H1 (cell line): ENCODE measurements around the gene RASSF3. TPM values are rescaled to one million over a fixed set of nuclear protein-coding genes. Genes with fewer than 3 reads are reported as not detected.
A peak's percentile ranks its signal among the peaks of the same experiment; 100 is the strongest.

Experiments
- CTCF ChIA-PET: fragments of 300-600 bp; sonication (Branson Sonifier 250); formaldehyde crosslinking; loops from one replicate; lab custom pipeline; 2021; ENCODE audit not compliant: partially characterized antibody; lab: Charles Lee
- POLR2A ChIA-PET: fragments of 300-600 bp; sonication (Branson Sonifier 250); formaldehyde crosslinking; loops from one replicate; lab custom pipeline; 2021; ENCODE audit warnings: inconsistent platforms; ENCODE audit not compliant: partially characterized antibody; lab: Charles Lee
- DNase-seq, 2 experiments: peaks; one replicate each; pipeline versions ENCODE4 v3.0.0 to v3.0.0-alpha.2; 2010 to 2022; ENCODE audit warnings: low spot score in 2 of 2, low read depth in 1 of 2, mixed read lengths in 1 of 2
- FAIRE-seq: peaks from 2 replicates; lab custom pipeline; 2011; peaks lifted over from hg19 to GRCh38; lab: Jason Lieb, UNC
- H2AFZ ChIP-seq: 2 replicates; pipeline ENCODE4 v1.8.1; 2012; ENCODE audit warnings: low read length, inconsistent platforms
- H2AK5ac ChIP-seq: 2 replicates; pipeline ENCODE4 v1.6.1; 2013; ENCODE audit warnings: low read depth, low read length
- H2BK120ac ChIP-seq: replicated peaks from 2 replicates; pipeline ENCODE3; 2013; ENCODE audit warnings: low read depth, low read length, inconsistent platforms
- H2BK12ac ChIP-seq: 2 replicates; pipeline ENCODE4 v1.6.1; 2013; ENCODE audit warnings: low read depth, low read length
- H2BK15ac ChIP-seq: 2 replicates; pipeline ENCODE4 v1.6.1; 2013; ENCODE audit warnings: low read length
- H2BK20ac ChIP-seq: 2 replicates; pipeline ENCODE4 v1.6.1; 2013; ENCODE audit warnings: low read length
- H2BK5ac ChIP-seq: 2 replicates; pipeline ENCODE4 v1.6.1; 2013; ENCODE audit warnings: low read depth, low read length
- H3K14ac ChIP-seq: 2 replicates; pipeline ENCODE4 v1.6.1; 2013; ENCODE audit warnings: inconsistent platforms; ENCODE audit not compliant: insufficient read length
- H3K18ac ChIP-seq: 2 replicates; pipeline ENCODE4 v1.6.1; 2013; ENCODE audit warnings: low read length; ENCODE audit errors: extremely low read depth
- H3K23ac ChIP-seq: 2 replicates; pipeline ENCODE4 v1.6.1; 2013; ENCODE audit warnings: inconsistent platforms; ENCODE audit not compliant: insufficient read length
- H3K23me2 ChIP-seq: 2 replicates; pipeline ENCODE4 v1.6.1; 2013; ENCODE audit warnings: low read depth, low read length
- H3K27ac ChIP-seq: 2 replicates; pipeline ENCODE4 v1.6.1; 2011; ENCODE audit warnings: low read depth, low read length, inconsistent platforms
- H3K27me3 ChIP-seq, 4 experiments: replicated peaks in 1 of 4; 1 replicate in 1 of 4; 2 replicates in 3 of 4; pipeline versions ENCODE4 v1.6.1 to v1.8.1; 2011 to 2013; ENCODE audit warnings: low read length in 3 of 4, mild to moderate bottlenecking in 3 of 4, inconsistent platforms in 2 of 4, mixed read lengths in 2 of 4, moderate library complexity in 1 of 4; ENCODE audit not compliant: control insufficient read depth in 3 of 4, insufficient read depth in 3 of 4; ENCODE audit errors: extremely low read depth in 1 of 4
- H3K36me3 ChIP-seq, 4 experiments: 2 replicates each; pipeline versions ENCODE4 v1.6.1 to v1.8.1; 2011 to 2013; ENCODE audit warnings: mild to moderate bottlenecking in 4 of 4, low read length in 3 of 4, moderate library complexity in 2 of 4, control low read depth in 1 of 4, inconsistent platforms in 1 of 4; ENCODE audit not compliant: insufficient read depth in 4 of 4, control insufficient read depth in 2 of 4
- H3K4ac ChIP-seq: replicated peaks from 2 replicates; pipeline ENCODE3; 2013; ENCODE audit warnings: low read length, low read depth, mixed read lengths, inconsistent platforms; ENCODE audit not compliant: insufficient read length
- H3K4me1 ChIP-seq, 4 experiments: replicated peaks in 1 of 4; 1 replicate in 1 of 4; 2 replicates in 3 of 4; pipeline versions ENCODE4 v1.6.1 to v1.8.1; 2011 to 2013; ENCODE audit warnings: low read length in 3 of 4, inconsistent platforms in 2 of 4, mixed read lengths in 1 of 4; ENCODE audit not compliant: insufficient read depth in 4 of 4, control insufficient read depth in 3 of 4
- H3K4me2 ChIP-seq, 2 experiments: 2 replicates each; pipeline versions ENCODE4 v1.6.1 to v1.8.1; 2011 to 2013; ENCODE audit warnings: low read depth in 2 of 2, low read length in 2 of 2, control low read depth in 1 of 2, inconsistent platforms in 1 of 2, mild to moderate bottlenecking in 1 of 2; ENCODE audit not compliant: insufficient read depth in 1 of 2
- H3K4me3 ChIP-seq, 4 experiments: fragments of 200-600, 300-600 bp in 1 of 4; sonication (generic), shearing (Covaris generic), sonication (Bioruptor Twin) in 1 of 4; 2 replicates each; pipeline versions ENCODE4 v1.5.1 to v1.8.1; 2011 to 2016; ENCODE audit warnings: low read length in 4 of 4, low read depth in 3 of 4, control low read depth in 2 of 4, inconsistent platforms in 2 of 4, mild to moderate bottlenecking in 2 of 4, mixed read lengths in 1 of 4, moderate library complexity in 1 of 4; ENCODE audit not compliant: insufficient read depth in 2 of 4; ENCODE audit errors: extremely low read depth in 1 of 4
- H3K56ac ChIP-seq: replicated peaks from 2 replicates; pipeline ENCODE3; 2013; ENCODE audit warnings: low read depth, mild to moderate bottlenecking, mixed read lengths, low read length, inconsistent platforms; ENCODE audit not compliant: insufficient read length
- H3K79me1 ChIP-seq: 2 replicates; pipeline ENCODE4 v1.6.1; 2013; ENCODE audit warnings: low read depth, low read length, control low read depth
- H3K79me2 ChIP-seq, 2 experiments: 2 replicates each; pipeline versions ENCODE4 v1.6.1 to v1.8.1; 2012 to 2013; ENCODE audit warnings: low read length in 2 of 2, mild to moderate bottlenecking in 2 of 2, inconsistent platforms in 1 of 2; ENCODE audit not compliant: insufficient read depth in 2 of 2, control insufficient read depth in 1 of 2
- H3K9ac ChIP-seq, 4 experiments: replicated peaks in 1 of 4; 1 replicate in 1 of 4; 2 replicates in 3 of 4; pipeline versions ENCODE4 v1.6.1 to v1.8.1; 2011 to 2013; ENCODE audit warnings: low read depth in 3 of 4, low read length in 3 of 4, control low read depth in 2 of 4, mild to moderate bottlenecking in 2 of 4, moderate library complexity in 2 of 4, inconsistent platforms in 1 of 4; ENCODE audit errors: extremely low read depth in 1 of 4
- H3K9me3 ChIP-seq, 2 experiments: 2 replicates each; pipeline versions ENCODE4 v1.6.1 to v1.8.1; 2012 to 2013; ENCODE audit warnings: mild to moderate bottlenecking in 2 of 2, moderate library complexity in 2 of 2, control low read depth in 1 of 2, inconsistent platforms in 1 of 2, low read depth in 1 of 2, low read length in 1 of 2, mixed read lengths in 1 of 2; ENCODE audit not compliant: insufficient read depth in 2 of 2
- H4K20me1 ChIP-seq, 2 experiments: replicated peaks in 1 of 2; 2 replicates each; pipeline versions ENCODE3 to v1.8.1; 2011 to 2013; ENCODE audit warnings: inconsistent platforms in 2 of 2, low read length in 2 of 2, mild to moderate bottlenecking in 1 of 2; ENCODE audit not compliant: insufficient read depth in 2 of 2, control insufficient read depth in 1 of 2
- H4K5ac ChIP-seq: 2 replicates; pipeline ENCODE4 v1.6.1; 2013; ENCODE audit warnings: low read length, low read depth, mixed read lengths, inconsistent platforms; ENCODE audit not compliant: insufficient read length
- H4K8ac ChIP-seq: 2 replicates; pipeline ENCODE4 v1.8.0; 2013; ENCODE audit warnings: mild to moderate bottlenecking, moderate library complexity, low read length, inconsistent platforms; ENCODE audit not compliant: insufficient read depth; ENCODE audit errors: extremely low read depth
- H4K91ac ChIP-seq: replicated peaks from 2 replicates; pipeline ENCODE3; 2013; ENCODE audit warnings: low read length, mixed read lengths, inconsistent platforms; ENCODE audit not compliant: insufficient read length
- CREB1 ChIP-seq: IDR thresholded peaks from 2 replicates; pipeline ENCODE4 v1.6.1; 2012; ENCODE audit warnings: inconsistent platforms
- NRF1 ChIP-seq: IDR thresholded peaks from 2 replicates; pipeline ENCODE4 v1.6.1; 2011; ENCODE audit warnings: mild to moderate bottlenecking, low read depth, low read length, improper control_type of control experiment
- RAD21 ChIP-seq, 2 experiments: IDR thresholded peaks in 1 of 2; conservative IDR thresholded peaks in 1 of 2; 2 replicates each; pipeline ENCODE4 v1.6.1; 2011; ENCODE audit warnings: low read depth in 2 of 2, low read length in 2 of 2, improper control_type of control experiment in 1 of 2, inconsistent platforms in 1 of 2, mild to moderate bottlenecking in 1 of 2, moderate library complexity in 1 of 2
- TBP ChIP-seq: IDR thresholded peaks from 2 replicates; pipeline ENCODE4 v1.6.1; 2011; ENCODE audit warnings: low read depth, low read length, improper control_type of control experiment
- WGBS, 2 experiments: shearing (Covaris generic) in 1 of 2; methylation state at CpG; one replicate each; pipeline versions ENCODE4 v1.1.6 to v1.1.7; 2013 to 2015; ENCODE audit warnings: low lambda C conversion rate in 2 of 2, mixed read lengths in 2 of 2, inconsistent platforms in 1 of 2, low coverage in 1 of 2, missing lambda C conversion rate in 1 of 2; ENCODE audit not compliant: insufficient replicate concordance in 2 of 2, insufficient coverage in 1 of 2, insufficient read length in 1 of 2; ENCODE audit errors: extremely low coverage in 1 of 2, missing lambda C conversion rate in 1 of 2; 5-methylcytosine and 5-hydroxymethylcytosine counted together
- polyA plus RNA-seq, 7 experiments: library from polyadenylated mRNA; depleted of rRNA in 3 of 7; stranded (reverse) in 5 of 7; unstranded in 2 of 7; fragments of >200 nt in 5 of 7; fragments of 200-250 nt in 2 of 7; gene quantifications; 1 replicate in 5 of 7; 2 replicates in 1 of 7; 4 replicates in 1 of 7; pipeline versions ENCODE4 v1.2.1 to v1.2.3, GENCODE V29; 2011 to 2013; ENCODE audit warnings: missing spikeins in 2 of 7, mixed read lengths in 2 of 7
- total RNA-seq: library from RNA; stranded (reverse); fragmentation: NEBNext Ultra II Directional; extraction: Animal tissue kit (Norgen Biotek cat#: 25700); gene quantifications from 2 replicates; pipeline ENCODE4 v1.2.1, GENCODE V29; 2021
- TF ChIP-seq, protein P1 (sequence below): IDR thresholded peaks from 2 replicates; pipeline ENCODE4 v1.6.1; 2012; ENCODE audit warnings: low read length, inconsistent platforms
- TF ChIP-seq, protein P2 (sequence below), 3 experiments: IDR thresholded peaks; 1 replicate in 2 of 3; 2 replicates in 1 of 3; pipeline versions ENCODE4 v1.5.1 to v1.6.1; 2011; ENCODE audit warnings: low read length in 3 of 3, mild to moderate bottlenecking in 3 of 3, inconsistent platforms in 2 of 3, low read depth in 1 of 3, moderate library complexity in 1 of 3; ENCODE audit not compliant: insufficient read depth in 1 of 3; ENCODE audit errors: control extremely low read depth in 1 of 3

RASSF3 gene
- total and polyA plus RNA-seq, 2 of the 8 experiments (the other 6 are each of a cell fraction or from before 2014, with no cell fraction given): 19.1 to 64.3 TPM

DNA sequence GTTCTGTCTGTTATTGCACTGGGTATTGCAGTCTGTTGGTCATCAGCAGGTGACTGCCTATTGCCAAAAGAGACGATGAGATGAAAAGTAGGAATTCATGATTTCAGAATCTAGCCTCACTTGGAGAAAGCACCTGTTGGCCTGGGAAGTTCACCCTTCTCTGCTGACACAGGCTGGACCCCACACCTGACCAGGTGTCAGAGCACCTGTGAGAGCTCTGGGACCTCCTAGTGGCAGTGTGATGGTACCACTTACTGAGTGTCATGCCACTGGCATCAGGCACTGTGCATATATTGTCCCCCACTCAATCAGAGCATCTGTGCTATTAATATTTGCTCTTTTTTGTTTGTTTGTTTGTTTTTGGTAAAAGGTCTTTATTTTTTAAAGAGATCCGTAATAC is 68.0 kb downstream of the RASSF3 start:
- Histone ChIP-seq H2BK15ac (no peak overlapping the region), H3K79me2 (peaks cover 4 to 81% of the 10 kb centered on the region in 2 experiments; a peak in 3 of 4 replicates), H3K14ac (no peak overlapping the region), H4K8ac (no peak overlapping the region), H2BK12ac (no peak overlapping the region), H3K9ac (no peak overlapping the region), H4K20me1 (peaks cover 3 to 20% of the 10 kb centered on the region in 2 experiments), H4K5ac (no peak overlapping the region), H2BK120ac (no peak overlapping the region), H3K27me3 (no peaks in the 10 kb centered on the region), H2AK5ac (no peak overlapping the region), H3K23ac (no peak overlapping the region), H3K27ac (no peak overlapping the region), H3K18ac (no peak overlapping the region), H3K4ac (no peak overlapping the region), H2AFZ (no peak overlapping the region), H3K56ac (no peak overlapping the region), H3K4me2 (no peak overlapping the region), H3K4me1 (peaks cover 2 to 18% (median 14%) of the 10 kb centered on the region in 4 experiments), H2BK5ac (no peak overlapping the region), H2BK20ac (no peak overlapping the region), H3K79me1 (peaks cover 16% of the 10 kb centered on the region; the same call in 1 of the 2 replicates), H4K91ac (no peak overlapping the region), H3K36me3 (no peaks in the 10 kb centered on the region), H3K4me3 (no peak overlapping the region), H3K9me3 (no peaks in the 10 kb centered on the region), H3K23me2 (no peaks in the 10 kb centered on the region)
- DNase-seq: no peak
- CTCF ChIA-PET: interaction anchor here (0.7 to 5.8 kb wide), 12 partner anchors 8 to 132 kb away, joined by 3 to 39 read pairs (median 4); no protein-coding TSS in a partner anchor
- POLR2A ChIA-PET: interaction anchor here (1.2 to 1.6 kb wide), 5 partner anchors 11 to 103 kb away, joined by 3 to 4 read pairs (median 3); no protein-coding TSS in a partner anchor
- FAIRE-seq: no peak
- TF ChIP-seq NRF1: no peak
- TF ChIP-seq RAD21 (IDR thresholded peaks at IDR 0.05 in 1 of 2, conservative IDR thresholded peaks at IDR 0.05 in 1 of 2; ENCODE audit: low read depth in 2 of 2, low read length in 2 of 2): peak; percentile 49 to 68
- TF ChIP-seq TBP: no peak
- TF ChIP-seq CREB1: no peak
- TF ChIP-seq, protein P1, sequence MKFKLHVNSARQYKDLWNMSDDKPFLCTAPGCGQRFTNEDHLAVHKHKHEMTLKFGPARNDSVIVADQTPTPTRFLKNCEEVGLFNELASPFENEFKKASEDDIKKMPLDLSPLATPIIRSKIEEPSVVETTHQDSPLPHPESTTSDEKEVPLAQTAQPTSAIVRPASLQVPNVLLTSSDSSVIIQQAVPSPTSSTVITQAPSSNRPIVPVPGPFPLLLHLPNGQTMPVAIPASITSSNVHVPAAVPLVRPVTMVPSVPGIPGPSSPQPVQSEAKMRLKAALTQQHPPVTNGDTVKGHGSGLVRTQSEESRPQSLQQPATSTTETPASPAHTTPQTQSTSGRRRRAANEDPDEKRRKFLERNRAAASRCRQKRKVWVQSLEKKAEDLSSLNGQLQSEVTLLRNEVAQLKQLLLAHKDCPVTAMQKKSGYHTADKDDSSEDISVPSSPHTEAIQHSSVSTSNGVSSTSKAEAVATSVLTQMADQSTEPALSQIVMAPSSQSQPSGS: no peak
- TF ChIP-seq, protein P2, sequence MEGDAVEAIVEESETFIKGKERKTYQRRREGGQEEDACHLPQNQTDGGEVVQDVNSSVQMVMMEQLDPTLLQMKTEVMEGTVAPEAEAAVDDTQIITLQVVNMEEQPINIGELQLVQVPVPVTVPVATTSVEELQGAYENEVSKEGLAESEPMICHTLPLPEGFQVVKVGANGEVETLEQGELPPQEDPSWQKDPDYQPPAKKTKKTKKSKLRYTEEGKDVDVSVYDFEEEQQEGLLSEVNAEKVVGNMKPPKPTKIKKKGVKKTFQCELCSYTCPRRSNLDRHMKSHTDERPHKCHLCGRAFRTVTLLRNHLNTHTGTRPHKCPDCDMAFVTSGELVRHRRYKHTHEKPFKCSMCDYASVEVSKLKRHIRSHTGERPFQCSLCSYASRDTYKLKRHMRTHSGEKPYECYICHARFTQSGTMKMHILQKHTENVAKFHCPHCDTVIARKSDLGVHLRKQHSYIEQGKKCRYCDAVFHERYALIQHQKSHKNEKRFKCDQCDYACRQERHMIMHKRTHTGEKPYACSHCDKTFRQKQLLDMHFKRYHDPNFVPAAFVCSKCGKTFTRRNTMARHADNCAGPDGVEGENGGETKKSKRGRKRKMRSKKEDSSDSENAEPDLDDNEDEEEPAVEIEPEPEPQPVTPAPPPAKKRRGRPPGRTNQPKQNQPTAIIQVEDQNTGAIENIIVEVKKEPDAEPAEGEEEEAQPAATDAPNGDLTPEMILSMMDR (IDR thresholded peaks at IDR 0.05; ENCODE audit: control extremely low read depth in 1 of 3, insufficient read depth in 1 of 3, low read depth in 1 of 3, low read length in 3 of 3): peak; percentile 35 to 60 (median 45)
- WGBS, 2 experiments: 82% methylated on average over 1 of the region's 2 CpGs; no CpG with 5 or more reads in 1 of the 2 experiments
